Measurements from ENCODE around the gene FGF19. TPM values are rescaled to one million over a fixed set of nuclear protein-coding genes. Genes with fewer than 3 reads are reported as not detected.
A peak's percentile ranks its signal among the peaks of the same experiment; 100 is the strongest.

The FGF19 gene
- total and polyA plus RNA-seq, 2 donors (not counting 1 experiment from before 2014, with no cell fraction given), result not detected

DNA sequence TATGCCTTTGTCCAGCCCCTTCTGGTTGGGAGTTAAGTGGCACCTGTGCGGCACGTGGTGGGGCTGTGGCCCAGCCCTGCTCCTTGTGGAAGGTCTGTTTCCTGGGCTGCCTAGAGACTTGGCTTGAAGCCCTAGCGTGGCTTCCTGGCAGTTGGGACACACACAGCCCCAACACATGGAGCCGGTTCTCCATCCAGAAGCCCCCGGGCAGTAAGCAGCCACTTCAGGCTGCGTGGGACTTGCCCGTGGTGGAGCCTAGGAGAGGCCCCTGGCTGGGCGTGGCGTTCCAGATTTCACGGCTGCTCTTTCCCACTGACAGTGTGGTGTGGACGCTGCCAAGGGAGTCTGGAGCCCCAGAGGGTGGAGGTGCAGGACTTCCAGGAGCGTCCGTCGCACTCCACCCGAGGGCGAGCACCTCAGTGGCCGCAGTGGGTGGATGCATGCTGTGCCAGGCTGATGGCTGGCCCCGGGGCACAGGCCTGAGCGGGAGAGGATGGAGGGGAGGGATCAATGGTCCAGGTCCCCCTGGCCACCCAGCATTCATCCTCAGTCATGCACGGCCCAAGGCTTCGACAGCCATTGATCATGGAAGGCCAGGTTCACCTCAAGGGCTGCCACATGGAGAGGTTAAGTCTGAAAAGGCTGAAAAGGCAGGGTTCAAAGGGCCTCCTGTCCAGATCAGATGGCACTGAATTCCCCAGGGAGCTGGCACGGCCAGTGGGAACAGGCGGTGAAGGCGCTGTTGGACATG lies 53.6 kb downstream of the FGF19 start:
- no peaks in the 10 kb centered on the region for H3K27me3 ChIP-seq (ENCODE audit: control insufficient read depth, insufficient read depth, low read length)
- peaks cover 5% of the 10 kb centered on the region for H3K4me1 ChIP-seq (ENCODE audit: control insufficient read depth, extremely low read depth, insufficient read depth, low read length)
- peaks cover 62% of the 10 kb centered on the region for H3K36me3 ChIP-seq (ENCODE audit: control insufficient read depth, insufficient read depth, low read length)
- DNase-seq (ENCODE audit: low read depth in 2 of 2), result no peak
- no peak overlapping the region for H3K4me3 ChIP-seq (replicated peaks in 1 of 4; ENCODE audit: control extremely low read depth in 1 of 4, insufficient read depth in 1 of 4, low read depth in 3 of 4, low read length in 4 of 4)
- H3K4me2 ChIP-seq (ENCODE audit: extremely low read depth, insufficient read depth, low read length), result no peak overlapping the region
- no peak overlapping the region for H2AFZ ChIP-seq (ENCODE audit: low read length)
- H4K20me1 ChIP-seq (ENCODE audit: control insufficient read depth, extremely low read depth, insufficient read depth, low read length), result no peaks in the 10 kb centered on the region
- TF ChIP-seq CTCF (conservative IDR thresholded peaks at IDR 0.05 in 1 of 2, IDR thresholded peaks at IDR 0.05 in 1 of 2; ENCODE audit: low read depth in 1 of 2, low read length in 2 of 2), result no peak
- TF ChIP-seq EZH2 (IDR thresholded peaks at IDR 0.05; ENCODE audit: low read length, missing control alignments), result no peak
- no peaks in the 10 kb centered on the region for H3K9me3 ChIP-seq (ENCODE audit: control insufficient read depth, insufficient read depth, low read depth, low read length)
- peaks cover 52% of the 10 kb centered on the region for H3K79me2 ChIP-seq (ENCODE audit: control insufficient read depth, insufficient read depth, low read length)
- H3K27ac ChIP-seq (ENCODE audit: insufficient read depth, low read length), result peak overlapping the region; percentile 12
- no peak overlapping the region for H3K9ac ChIP-seq (ENCODE audit: insufficient read depth, low read length)

DNA sequence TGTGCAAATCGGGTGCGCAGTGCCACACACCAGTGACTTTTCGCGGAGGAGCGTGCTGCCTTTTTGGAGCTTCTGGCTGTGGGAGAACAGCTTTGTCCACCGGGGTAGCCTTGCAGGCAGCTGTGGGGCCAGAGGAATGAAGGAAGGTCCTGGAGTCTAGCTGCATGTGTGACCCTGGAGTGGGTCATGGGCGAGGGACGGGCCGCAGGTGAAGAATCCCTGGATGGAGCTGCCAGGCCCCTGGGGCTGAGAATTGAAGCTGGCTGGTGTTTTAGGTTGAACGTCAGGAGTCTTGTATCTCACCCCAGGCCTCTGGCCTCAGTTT lies 54.3 kb downstream of the FGF19 start:
- H3K4me2 ChIP-seq (ENCODE audit: extremely low read depth, insufficient read depth, low read length), result no peak overlapping the region
- peaks cover 65% of the 10 kb centered on the region for H3K36me3 ChIP-seq (ENCODE audit: control insufficient read depth, insufficient read depth, low read length)
- H2AFZ ChIP-seq (ENCODE audit: low read length), result no peak overlapping the region
- peaks cover 8% of the 10 kb centered on the region for H3K4me1 ChIP-seq (ENCODE audit: control insufficient read depth, extremely low read depth, insufficient read depth, low read length)
- no peak for TF ChIP-seq EZH2 (IDR thresholded peaks at IDR 0.05; ENCODE audit: low read length, missing control alignments)
- TF ChIP-seq CTCF (conservative IDR thresholded peaks at IDR 0.05 in 1 of 2, IDR thresholded peaks at IDR 0.05 in 1 of 2; ENCODE audit: low read depth in 1 of 2, low read length in 2 of 2), result no peak
- peaks cover 59% of the 10 kb centered on the region for H3K79me2 ChIP-seq (ENCODE audit: control insufficient read depth, insufficient read depth, low read length)
- H4K20me1 ChIP-seq (ENCODE audit: control insufficient read depth, extremely low read depth, insufficient read depth, low read length), result no peaks in the 10 kb centered on the region
- no peak overlapping the region for H3K4me3 ChIP-seq (replicated peaks in 1 of 4; ENCODE audit: control extremely low read depth in 1 of 4, insufficient read depth in 1 of 4, low read depth in 3 of 4, low read length in 4 of 4)
- no peaks in the 10 kb centered on the region for H3K27me3 ChIP-seq (ENCODE audit: control insufficient read depth, insufficient read depth, low read length)
- DNase-seq (ENCODE audit: low read depth in 2 of 2), result no peak
- no peak overlapping the region for H3K9ac ChIP-seq (ENCODE audit: insufficient read depth, low read length)
- no peaks in the 10 kb centered on the region for H3K9me3 ChIP-seq (ENCODE audit: control insufficient read depth, insufficient read depth, low read depth, low read length)
- H3K27ac ChIP-seq (ENCODE audit: insufficient read depth, low read length), result no peak overlapping the region

- peaks cover 2% of the 10 kb centered on the region for H4K20me1 ChIP-seq (ENCODE audit: control insufficient read depth, extremely low read depth, insufficient read depth, low read length)
- H2AFZ ChIP-seq (ENCODE audit: low read length), result no peak overlapping the region
- H3K79me2 ChIP-seq (ENCODE audit: control insufficient read depth, insufficient read depth, low read length), result peaks cover 65% of the 10 kb centered on the region
- no peaks in the 10 kb centered on the region for H3K27me3 ChIP-seq (ENCODE audit: control insufficient read depth, insufficient read depth, low read length)
- no peak overlapping the region for H3K4me3 ChIP-seq (replicated peaks in 1 of 4; ENCODE audit: control extremely low read depth in 1 of 4, insufficient read depth in 1 of 4, low read depth in 3 of 4, low read length in 4 of 4)
- no peaks in the 10 kb centered on the region for H3K9me3 ChIP-seq (ENCODE audit: control insufficient read depth, insufficient read depth, low read depth, low read length)
- H3K4me2 ChIP-seq (ENCODE audit: extremely low read depth, insufficient read depth, low read length), result no peak overlapping the region
- TF ChIP-seq CTCF (conservative IDR thresholded peaks at IDR 0.05 in 1 of 2, IDR thresholded peaks at IDR 0.05 in 1 of 2; ENCODE audit: low read depth in 1 of 2, low read length in 2 of 2) (no peak), EZH2 (IDR thresholded peaks at IDR 0.05; ENCODE audit: low read length, missing control alignments) (no peak)
- H3K4me1 ChIP-seq (ENCODE audit: control insufficient read depth, extremely low read depth, insufficient read depth, low read length), result peaks cover 11% of the 10 kb centered on the region
- no peak overlapping the region for H3K27ac ChIP-seq (ENCODE audit: insufficient read depth, low read length)
- no peak overlapping the region for H3K9ac ChIP-seq (ENCODE audit: insufficient read depth, low read length)
- H3K36me3 ChIP-seq (ENCODE audit: control insufficient read depth, insufficient read depth, low read length), result peaks cover 61% of the 10 kb centered on the region
- DNase-seq (ENCODE audit: low read depth in 2 of 2), result no peak
These were observed 54.9 kb downstream of the FGF19 start for GRCh38 chr11:69648679-69649575.

Data from fibroblast of lung (primary cell).